GM23338 (cell line): ENCODE results near the gene NECTIN2.

Source experiments
- CREB1 ChIP-seq: fragments of 250-450 bp; sonication (Bioruptor Pico); IDR thresholded peaks from 2 replicates; pipeline ENCODE4 v1.5.0; 2020; ENCODE audit warnings: low read depth, mild to moderate bottlenecking, moderate library complexity
- EZH2 ChIP-seq: fragments of 200-600 bp; sonication (generic); IDR thresholded peaks from one replicate; pipeline ENCODE4 v1.8.0; 2017; ENCODE audit warnings: antibody characterized with exemption, mild to moderate bottlenecking, low read depth; ENCODE audit not compliant: unreplicated experiment
- EZH2phosphoT487 ChIP-seq: fragments of 200-600 bp; sonication (generic); IDR thresholded peaks from one replicate; pipeline ENCODE4 v1.8.1; 2018; ENCODE audit warnings: antibody characterized with exemption; ENCODE audit not compliant: unreplicated experiment
- NANOG ChIP-seq: IDR thresholded peaks from 2 replicates; pipeline ENCODE4 v1.6.1; 2016; ENCODE audit warnings: antibody characterized with exemption, borderline replicate concordance
- POLR2AphosphoS5 ChIP-seq: IDR thresholded peaks from 2 replicates; pipeline ENCODE4 v1.6.1; 2016; ENCODE audit warnings: antibody characterized with exemption, low read depth
- STAT1 ChIP-seq: IDR thresholded peaks from one replicate; pipeline ENCODE4 v1.6.1; 2016; ENCODE audit warnings: antibody characterized with exemption; ENCODE audit not compliant: unreplicated experiment
- ZNF331 ChIP-seq: fragments of 250-450 bp; sonication (Bioruptor Pico); IDR thresholded peaks from 2 replicates; pipeline ENCODE4 v1.5.0; 2020; ENCODE audit warnings: low read depth, mild to moderate bottlenecking, moderate library complexity
- TF ChIP-seq, protein P1 (sequence below), 2 experiments: fragments of 200-600 bp in 1 of 2; sonication (generic) in 1 of 2; conservative IDR thresholded peaks; 2 replicates each; pipeline versions ENCODE4 v1.5.1 to v1.6.1; 2016 to 2017; ENCODE audit warnings: antibody characterized with exemption in 2 of 2, low read depth in 2 of 2, mild to moderate bottlenecking in 2 of 2, moderate library complexity in 1 of 2
- TF ChIP-seq, protein P2 (sequence below): IDR thresholded peaks from one replicate; pipeline ENCODE4 v1.6.1; 2018; ENCODE audit warnings: antibody characterized with exemption; ENCODE audit not compliant: unreplicated experiment

DNA sequence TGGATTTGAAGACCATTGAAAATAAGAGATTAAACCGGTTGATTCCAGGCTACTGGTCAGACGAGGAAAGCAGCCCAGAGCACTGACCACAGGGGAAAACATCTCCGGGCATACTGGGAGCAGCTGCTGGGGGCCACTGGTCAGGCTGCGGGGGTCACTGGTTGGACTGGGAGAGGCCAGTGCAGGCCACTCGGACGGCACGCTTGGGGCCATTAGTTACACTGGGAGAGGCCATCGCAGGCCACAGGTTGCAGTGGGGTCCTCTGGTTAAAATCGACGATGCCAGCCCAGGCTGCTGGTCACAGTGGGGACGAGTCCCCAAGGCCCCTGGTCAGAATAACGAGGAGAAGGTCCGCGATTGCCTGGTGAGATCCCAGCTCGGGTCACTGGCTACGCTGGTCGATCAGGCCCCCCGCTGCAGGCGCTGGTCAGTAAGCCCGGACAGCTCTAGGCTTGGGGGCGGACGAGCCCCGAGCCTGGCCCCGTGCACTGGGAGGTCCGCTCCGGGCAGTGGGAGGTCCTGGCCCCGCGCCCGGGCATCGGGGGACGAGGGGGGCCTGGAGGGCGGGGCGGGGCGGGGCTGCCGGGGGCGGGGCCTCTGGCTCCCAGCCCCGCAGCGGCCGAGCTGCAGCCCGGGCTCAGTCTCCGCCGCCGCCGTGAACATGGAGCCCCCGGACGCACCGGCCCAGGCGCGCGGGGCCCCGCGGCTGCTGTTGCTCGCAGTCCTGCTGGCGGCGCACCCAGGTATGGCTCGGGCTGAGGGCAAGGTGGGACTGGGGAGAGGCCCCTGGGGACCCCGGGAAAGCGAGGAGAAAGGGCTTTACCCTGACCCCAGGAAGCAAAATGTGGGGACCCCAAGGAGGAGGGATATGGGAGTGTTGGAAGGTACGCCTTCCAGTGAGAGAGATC is 37.4 kb upstream of the NECTIN2 start, which contains the start of gene BCAM:
- TF ChIP-seq EZH2 (no peak), POLR2AphosphoS5 (peak; percentile 90), CREB1 (CRISPR knock-in tag) (no peak), ZNF331 (no peak), EZH2phosphoT487 (no peak), STAT1 (no peak), NANOG (no peak)
- TF ChIP-seq, protein P1, sequence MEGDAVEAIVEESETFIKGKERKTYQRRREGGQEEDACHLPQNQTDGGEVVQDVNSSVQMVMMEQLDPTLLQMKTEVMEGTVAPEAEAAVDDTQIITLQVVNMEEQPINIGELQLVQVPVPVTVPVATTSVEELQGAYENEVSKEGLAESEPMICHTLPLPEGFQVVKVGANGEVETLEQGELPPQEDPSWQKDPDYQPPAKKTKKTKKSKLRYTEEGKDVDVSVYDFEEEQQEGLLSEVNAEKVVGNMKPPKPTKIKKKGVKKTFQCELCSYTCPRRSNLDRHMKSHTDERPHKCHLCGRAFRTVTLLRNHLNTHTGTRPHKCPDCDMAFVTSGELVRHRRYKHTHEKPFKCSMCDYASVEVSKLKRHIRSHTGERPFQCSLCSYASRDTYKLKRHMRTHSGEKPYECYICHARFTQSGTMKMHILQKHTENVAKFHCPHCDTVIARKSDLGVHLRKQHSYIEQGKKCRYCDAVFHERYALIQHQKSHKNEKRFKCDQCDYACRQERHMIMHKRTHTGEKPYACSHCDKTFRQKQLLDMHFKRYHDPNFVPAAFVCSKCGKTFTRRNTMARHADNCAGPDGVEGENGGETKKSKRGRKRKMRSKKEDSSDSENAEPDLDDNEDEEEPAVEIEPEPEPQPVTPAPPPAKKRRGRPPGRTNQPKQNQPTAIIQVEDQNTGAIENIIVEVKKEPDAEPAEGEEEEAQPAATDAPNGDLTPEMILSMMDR (conservative IDR thresholded peaks at IDR 0.05; ENCODE audit: low read depth in 2 of 2), result no peak
- TF ChIP-seq, protein P2, sequence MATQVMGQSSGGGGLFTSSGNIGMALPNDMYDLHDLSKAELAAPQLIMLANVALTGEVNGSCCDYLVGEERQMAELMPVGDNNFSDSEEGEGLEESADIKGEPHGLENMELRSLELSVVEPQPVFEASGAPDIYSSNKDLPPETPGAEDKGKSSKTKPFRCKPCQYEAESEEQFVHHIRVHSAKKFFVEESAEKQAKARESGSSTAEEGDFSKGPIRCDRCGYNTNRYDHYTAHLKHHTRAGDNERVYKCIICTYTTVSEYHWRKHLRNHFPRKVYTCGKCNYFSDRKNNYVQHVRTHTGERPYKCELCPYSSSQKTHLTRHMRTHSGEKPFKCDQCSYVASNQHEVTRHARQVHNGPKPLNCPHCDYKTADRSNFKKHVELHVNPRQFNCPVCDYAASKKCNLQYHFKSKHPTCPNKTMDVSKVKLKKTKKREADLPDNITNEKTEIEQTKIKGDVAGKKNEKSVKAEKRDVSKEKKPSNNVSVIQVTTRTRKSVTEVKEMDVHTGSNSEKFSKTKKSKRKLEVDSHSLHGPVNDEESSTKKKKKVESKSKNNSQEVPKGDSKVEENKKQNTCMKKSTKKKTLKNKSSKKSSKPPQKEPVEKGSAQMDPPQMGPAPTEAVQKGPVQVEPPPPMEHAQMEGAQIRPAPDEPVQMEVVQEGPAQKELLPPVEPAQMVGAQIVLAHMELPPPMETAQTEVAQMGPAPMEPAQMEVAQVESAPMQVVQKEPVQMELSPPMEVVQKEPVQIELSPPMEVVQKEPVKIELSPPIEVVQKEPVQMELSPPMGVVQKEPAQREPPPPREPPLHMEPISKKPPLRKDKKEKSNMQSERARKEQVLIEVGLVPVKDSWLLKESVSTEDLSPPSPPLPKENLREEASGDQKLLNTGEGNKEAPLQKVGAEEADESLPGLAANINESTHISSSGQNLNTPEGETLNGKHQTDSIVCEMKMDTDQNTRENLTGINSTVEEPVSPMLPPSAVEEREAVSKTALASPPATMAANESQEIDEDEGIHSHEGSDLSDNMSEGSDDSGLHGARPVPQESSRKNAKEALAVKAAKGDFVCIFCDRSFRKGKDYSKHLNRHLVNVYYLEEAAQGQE, result no peak
